ENCODE results near the gene FCHSD2. TPM values are rescaled to one million over a fixed set of nuclear protein-coding genes. Genes with fewer than 3 reads are reported as not detected.

FCHSD2 gene
- total RNA-seq, 1 donor from 2014 or later = 10.0 TPM

DNA sequence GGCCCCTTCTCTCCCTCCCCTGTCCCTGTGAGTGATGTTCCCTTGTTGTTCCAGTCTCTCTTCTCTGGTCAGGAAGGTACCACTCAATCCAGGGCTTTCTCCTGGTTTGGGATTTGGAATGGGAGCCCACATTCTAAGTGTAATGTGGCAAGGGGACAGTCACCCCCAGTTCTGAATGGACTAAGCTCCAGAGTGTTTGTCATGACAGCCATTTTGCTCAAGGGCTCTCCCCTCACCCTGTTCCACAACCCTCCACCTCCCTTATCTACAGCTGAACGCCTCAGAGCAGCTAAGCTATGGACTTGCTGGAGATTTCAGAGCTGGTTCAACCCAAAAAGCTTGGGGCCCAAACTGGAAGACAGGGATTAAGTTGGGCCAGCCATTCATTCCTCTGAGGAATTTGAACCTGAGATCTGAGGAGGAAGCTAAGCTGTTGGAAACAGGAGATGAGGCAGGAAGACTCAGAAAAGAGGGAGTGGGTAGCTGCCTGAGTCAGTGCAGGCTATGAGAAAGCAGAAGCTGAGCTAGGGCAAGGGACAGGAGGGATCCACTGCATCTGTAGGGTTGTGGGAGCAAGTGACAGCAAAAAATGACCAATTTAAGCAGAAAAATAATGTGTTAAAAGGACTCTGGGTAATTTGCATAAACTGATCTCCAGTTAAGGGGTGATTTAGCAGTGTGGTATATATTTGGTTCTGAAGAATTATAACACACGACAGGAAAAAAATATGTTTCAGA is 22.9 kb upstream of the FCHSD2 start:
- Histone ChIP-seq H3K4me3 (ENCODE audit: low read depth, low read length) (no peak overlapping the region), H3K27me3 (ENCODE audit: control insufficient read depth, insufficient read depth, low read length) (no peaks in the 10 kb centered on the region), H3K36me3 (ENCODE audit: control insufficient read depth, insufficient read depth, low read length) (no peaks in the 10 kb centered on the region)
- DNase-seq (ENCODE audit: low read depth) (no peak), FAIRE-seq (no peak)
- TF ChIP-seq, protein P1, sequence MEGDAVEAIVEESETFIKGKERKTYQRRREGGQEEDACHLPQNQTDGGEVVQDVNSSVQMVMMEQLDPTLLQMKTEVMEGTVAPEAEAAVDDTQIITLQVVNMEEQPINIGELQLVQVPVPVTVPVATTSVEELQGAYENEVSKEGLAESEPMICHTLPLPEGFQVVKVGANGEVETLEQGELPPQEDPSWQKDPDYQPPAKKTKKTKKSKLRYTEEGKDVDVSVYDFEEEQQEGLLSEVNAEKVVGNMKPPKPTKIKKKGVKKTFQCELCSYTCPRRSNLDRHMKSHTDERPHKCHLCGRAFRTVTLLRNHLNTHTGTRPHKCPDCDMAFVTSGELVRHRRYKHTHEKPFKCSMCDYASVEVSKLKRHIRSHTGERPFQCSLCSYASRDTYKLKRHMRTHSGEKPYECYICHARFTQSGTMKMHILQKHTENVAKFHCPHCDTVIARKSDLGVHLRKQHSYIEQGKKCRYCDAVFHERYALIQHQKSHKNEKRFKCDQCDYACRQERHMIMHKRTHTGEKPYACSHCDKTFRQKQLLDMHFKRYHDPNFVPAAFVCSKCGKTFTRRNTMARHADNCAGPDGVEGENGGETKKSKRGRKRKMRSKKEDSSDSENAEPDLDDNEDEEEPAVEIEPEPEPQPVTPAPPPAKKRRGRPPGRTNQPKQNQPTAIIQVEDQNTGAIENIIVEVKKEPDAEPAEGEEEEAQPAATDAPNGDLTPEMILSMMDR (IDR thresholded peaks at IDR 0.05; ENCODE audit: insufficient read depth, low read length, severe bottlenecking) = no peak

DNA sequence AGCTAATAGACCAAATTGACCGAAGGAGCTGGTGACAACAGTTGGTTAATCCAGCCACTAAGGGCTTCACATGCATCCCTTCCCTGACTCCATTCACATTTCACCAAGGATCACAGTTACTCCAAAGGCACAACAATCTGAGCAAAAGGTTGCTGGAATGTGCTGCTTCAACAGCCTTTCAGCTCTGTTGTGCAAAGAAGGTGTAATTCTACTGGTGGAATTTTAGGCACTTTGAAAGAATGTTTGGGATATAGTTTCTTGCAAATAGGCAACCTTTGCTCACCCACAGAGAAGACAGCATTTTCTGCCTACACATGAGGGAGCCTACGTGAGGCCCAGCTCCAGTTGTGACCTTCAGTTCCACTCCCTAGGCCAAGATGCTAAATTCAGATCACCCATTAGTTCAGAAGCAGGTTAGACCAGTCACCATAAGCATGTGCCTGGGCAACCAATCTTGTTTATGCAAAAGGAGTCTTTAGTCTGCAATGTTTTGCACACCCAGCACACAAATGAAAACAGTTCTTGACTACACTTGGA is 21.6 kb upstream of the FCHSD2 start:
- Histone ChIP-seq H3K27me3 (ENCODE audit: control insufficient read depth, insufficient read depth, low read length) (no peaks in the 10 kb centered on the region), H3K4me3 (ENCODE audit: low read depth, low read length) (no peak overlapping the region), H3K36me3 (ENCODE audit: control insufficient read depth, insufficient read depth, low read length) (no peaks in the 10 kb centered on the region)
- DNase-seq (ENCODE audit: low read depth) (no peak), FAIRE-seq (no peak)
- TF ChIP-seq, protein P1 (IDR thresholded peaks at IDR 0.05; ENCODE audit: insufficient read depth, low read length, severe bottlenecking) = no peak

DNA sequence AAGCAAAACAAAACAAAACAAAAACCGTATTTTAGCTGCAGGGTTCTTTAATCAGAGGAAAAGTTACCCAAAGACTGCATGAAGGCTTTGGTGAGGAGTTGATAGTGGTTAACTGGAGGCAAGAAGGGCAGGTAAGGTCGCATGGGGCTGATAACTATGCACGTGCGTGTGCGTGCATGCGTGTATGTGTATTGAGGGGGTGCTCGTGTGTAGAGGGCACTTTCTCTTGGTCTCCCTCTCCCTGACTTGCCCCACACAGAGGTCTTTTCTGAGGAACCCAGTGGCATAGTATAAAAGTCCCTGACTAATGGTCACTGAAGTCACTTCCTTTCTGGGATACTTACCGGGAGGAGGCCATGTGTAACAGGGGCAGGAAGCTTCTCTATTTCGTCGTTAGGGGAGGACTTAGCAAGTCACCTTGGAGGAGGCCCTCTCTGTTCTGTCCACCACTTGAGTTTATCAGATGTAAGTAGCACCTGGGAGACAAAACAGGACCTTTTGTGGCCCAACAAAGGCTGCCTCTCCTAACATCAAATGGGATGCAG is 20.1 kb upstream of the FCHSD2 start:
- no peaks in the 10 kb centered on the region for H3K27me3 ChIP-seq (ENCODE audit: control insufficient read depth, insufficient read depth, low read length)
- H3K4me3 ChIP-seq (ENCODE audit: low read depth, low read length) = no peak overlapping the region
- TF ChIP-seq, protein P1 (IDR thresholded peaks at IDR 0.05; ENCODE audit: insufficient read depth, low read length, severe bottlenecking) = no peak
- no peaks in the 10 kb centered on the region for H3K36me3 ChIP-seq (ENCODE audit: control insufficient read depth, insufficient read depth, low read length)
- FAIRE-seq = no peak
- no peak for DNase-seq (ENCODE audit: low read depth)

DNA sequence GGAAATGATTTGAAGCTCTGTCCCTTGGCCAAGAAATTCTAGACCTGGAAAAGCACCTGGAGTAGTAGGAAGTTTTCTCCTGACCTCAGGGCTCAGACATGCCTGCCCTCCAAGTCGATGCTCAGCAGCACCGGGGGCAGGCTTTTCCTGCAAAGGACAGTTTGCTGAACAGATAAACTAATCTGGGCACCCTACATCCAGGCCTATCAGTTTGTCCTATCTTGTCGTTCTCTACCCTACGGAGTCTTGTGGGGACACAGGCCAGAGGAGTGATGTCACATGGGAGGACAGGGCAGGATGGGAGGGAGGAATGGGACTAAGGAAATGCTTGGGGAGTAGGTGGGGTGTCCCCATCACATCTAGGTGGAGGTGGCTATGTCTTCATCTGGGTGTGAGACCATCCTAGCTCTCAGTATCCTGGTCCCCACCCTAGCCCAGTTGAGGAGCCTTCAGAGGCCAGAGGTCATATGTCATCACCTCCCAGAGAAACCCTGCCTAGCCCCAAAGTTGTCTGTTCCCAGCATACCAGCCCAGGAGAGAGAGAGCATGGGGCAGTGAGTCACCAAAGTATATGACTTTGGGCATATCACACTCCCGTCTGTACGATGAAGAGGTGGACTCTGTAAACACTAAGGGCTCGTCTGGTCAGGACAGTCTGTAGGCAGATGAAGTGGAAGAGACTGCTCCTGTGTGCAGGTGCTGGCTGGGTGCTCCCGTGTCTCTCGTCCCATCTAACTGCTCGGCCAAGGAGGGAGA is 18.1 kb upstream of the FCHSD2 start:
- no peak for FAIRE-seq
- peak; percentile 36 for DNase-seq (ENCODE audit: low read depth)
- no peak overlapping the region for H3K4me3 ChIP-seq (ENCODE audit: low read depth, low read length)
- TF ChIP-seq, protein P1 (IDR thresholded peaks at IDR 0.05; ENCODE audit: insufficient read depth, low read length, severe bottlenecking) = no peak
- no peaks in the 10 kb centered on the region for H3K27me3 ChIP-seq (ENCODE audit: control insufficient read depth, insufficient read depth, low read length)
- no peaks in the 10 kb centered on the region for H3K36me3 ChIP-seq (ENCODE audit: control insufficient read depth, insufficient read depth, low read length)

DNA sequence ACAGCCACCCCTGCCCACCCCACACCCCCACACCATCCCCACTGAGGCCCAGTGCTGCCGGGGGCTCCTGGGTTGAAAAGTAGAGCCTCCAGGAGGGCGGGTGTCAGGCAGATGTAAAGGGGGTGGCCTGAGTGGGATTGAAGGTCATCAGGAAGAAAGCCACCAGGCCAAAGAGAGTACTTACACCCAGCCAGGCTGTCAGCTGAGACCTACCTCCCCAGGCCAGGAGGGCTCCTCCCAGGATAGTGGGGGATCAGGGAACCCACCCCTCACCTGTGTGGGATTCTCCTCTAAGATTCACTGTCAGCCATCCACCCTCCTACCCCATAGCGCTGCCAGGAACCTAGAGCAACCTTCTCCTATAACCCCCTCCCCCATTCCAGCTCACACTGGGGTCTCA is 17.2 kb upstream of the FCHSD2 start:
- FAIRE-seq (no peak), DNase-seq (ENCODE audit: low read depth) (no peak)
- TF ChIP-seq, protein P1 (IDR thresholded peaks at IDR 0.05; ENCODE audit: insufficient read depth, low read length, severe bottlenecking) = no peak
- Histone ChIP-seq H3K36me3 (ENCODE audit: control insufficient read depth, insufficient read depth, low read length) (no peaks in the 10 kb centered on the region), H3K4me3 (ENCODE audit: low read depth, low read length) (no peak overlapping the region), H3K27me3 (ENCODE audit: control insufficient read depth, insufficient read depth, low read length) (no peaks in the 10 kb centered on the region)

All from bronchial epithelial cell (primary cell).